Muscle layer of colon (tissue), 2 donors: Measurements from ENCODE around the gene MYH11.

ENCODE experiments used
- H3K27ac ChIP-seq: one replicate; pipeline ENCODE4 v1.7.0; 2013; ENCODE audit warnings: low read depth, mild to moderate bottlenecking, low read length, moderate library complexity
- H3K27me3 ChIP-seq, 2 donors: one replicate each; pipeline ENCODE4 v1.7.0; 2013; ENCODE audit warnings: low read length in 2 of 2, mild to moderate bottlenecking in 2 of 2; ENCODE audit not compliant: insufficient read depth in 2 of 2, control insufficient read depth in 1 of 2
- H3K36me3 ChIP-seq: one replicate; pipeline ENCODE4 v1.7.0; 2013; ENCODE audit warnings: mild to moderate bottlenecking, low read length; ENCODE audit not compliant: insufficient read depth
- H3K4me1 ChIP-seq: one replicate; pipeline ENCODE4 v1.7.0; 2013; ENCODE audit warnings: mild to moderate bottlenecking, low read length; ENCODE audit not compliant: insufficient read depth
- H3K4me3 ChIP-seq, 2 donors: one replicate each; pipeline ENCODE4 v1.7.0; 2013; ENCODE audit warnings: low read length in 2 of 2, low read depth in 1 of 2, mild to moderate bottlenecking in 1 of 2, moderate library complexity in 1 of 2
- H3K9ac ChIP-seq: one replicate; pipeline ENCODE4 v1.7.0; 2013; ENCODE audit warnings: low read length
- H3K9me3 ChIP-seq: one replicate; pipeline ENCODE4 v1.7.0; 2013; ENCODE audit warnings: mild to moderate bottlenecking, low read length
- donor health status: abdominal sarcoma.
- donor health status: Adenocarcinoma of cecum.

MYH11 gene

GRCh38 chr16:15723808-15724207 lies 133.0 kb downstream of the MYH11 start:
- H3K36me3 ChIP-seq: peaks cover 98% of the 10 kb centered on the region
- H3K9me3 ChIP-seq: no peaks in the 10 kb centered on the region
- no peak overlapping the region for H3K9ac ChIP-seq
- H3K27me3 ChIP-seq: no peaks in the 10 kb centered on the region
- no peak overlapping the region for H3K4me3 ChIP-seq
- peaks cover 23% of the 10 kb centered on the region for H3K4me1 ChIP-seq
- no peak overlapping the region for H3K27ac ChIP-seq

- Histone ChIP-seq H3K4me3 (no peak overlapping the region), H3K9me3 (no peaks in the 10 kb centered on the region), H3K36me3 (peaks cover 99% of the 10 kb centered on the region), H3K9ac (no peak overlapping the region), H3K4me1 (peaks cover 28% of the 10 kb centered on the region), H3K27me3 (no peaks in the 10 kb centered on the region), H3K27ac (no peak overlapping the region)
These were observed 135.8 kb downstream of the MYH11 start for GRCh38 chr16:15721018-15721417.

GRCh38 chr16:15716694-15717447 lies 140.0 kb downstream of the MYH11 start:
- Histone ChIP-seq H3K4me1 (peaks cover 17% of the 10 kb centered on the region), H3K9me3 (no peaks in the 10 kb centered on the region), H3K27ac (no peak overlapping the region), H3K36me3 (peaks cover 98% of the 10 kb centered on the region), H3K4me3 (no peak overlapping the region), H3K9ac (no peak overlapping the region), H3K27me3 (no peaks in the 10 kb centered on the region)

GRCh38 chr16:15715221-15715620 lies 141.6 kb downstream of the MYH11 start:
- Histone ChIP-seq H3K27ac (no peak overlapping the region), H3K36me3 (peaks cover 98% of the 10 kb centered on the region), H3K4me3 (no peak overlapping the region), H3K9ac (no peak overlapping the region), H3K4me1 (peaks cover 16% of the 10 kb centered on the region), H3K9me3 (no peaks in the 10 kb centered on the region), H3K27me3 (no peaks in the 10 kb centered on the region)

GRCh38 chr16:15714393-15715172 lies 142.2 kb downstream of the MYH11 start:
- Histone ChIP-seq H3K4me1 (peaks cover 14% of the 10 kb centered on the region), H3K36me3 (peaks cover 98% of the 10 kb centered on the region), H3K27me3 (no peaks in the 10 kb centered on the region)

GRCh38 chr16:15708997-15709396 lies 147.8 kb downstream of the MYH11 start:
- Histone ChIP-seq H3K4me1 (peaks cover 11% of the 10 kb centered on the region), H3K4me3 (no peak overlapping the region), H3K27ac (no peak overlapping the region), H3K36me3 (peaks cover 99% of the 10 kb centered on the region), H3K27me3 (no peaks in the 10 kb centered on the region), H3K9me3 (no peaks in the 10 kb centered on the region), H3K9ac (no peak overlapping the region)

More at GRCh38 chr16:15714393-15715172, 142.2 kb downstream of the MYH11 start:
- H3K9me3 ChIP-seq: no peaks in the 10 kb centered on the region
- no peak overlapping the region for H3K9ac ChIP-seq
- no peak overlapping the region for H3K27ac ChIP-seq
- H3K4me3 ChIP-seq: no peak overlapping the region

- Histone ChIP-seq H3K4me3 (no peak overlapping the region), H3K4me1 (peaks cover 11% of the 10 kb centered on the region), H3K36me3 (peaks cover 99% of the 10 kb centered on the region), H3K9ac (no peak overlapping the region), H3K27me3 (no peaks in the 10 kb centered on the region), H3K27ac (peak overlapping the region; percentile 19), H3K9me3 (no peaks in the 10 kb centered on the region)
These were observed 148.7 kb downstream of the MYH11 start for GRCh38 chr16:15708096-15708495.

- H3K4me1 ChIP-seq: peaks cover 11% of the 10 kb centered on the region
- no peaks in the 10 kb centered on the region for H3K9me3 ChIP-seq
- no peak overlapping the region for H3K9ac ChIP-seq
- H3K27me3 ChIP-seq: no peaks in the 10 kb centered on the region
- H3K36me3 ChIP-seq: peaks cover 96% of the 10 kb centered on the region
- H3K4me3 ChIP-seq: no peak overlapping the region
- H3K27ac ChIP-seq: no peak overlapping the region
These were observed 149.5 kb downstream of the MYH11 start for GRCh38 chr16:15707332-15707731.

GRCh38 chr16:15705064-15705565 lies 151.7 kb downstream of the MYH11 start:
- Histone ChIP-seq H3K4me1 (peaks cover 11% of the 10 kb centered on the region), H3K9ac (no peak overlapping the region), H3K27me3 (no peaks in the 10 kb centered on the region), H3K4me3 (no peak overlapping the region), H3K9me3 (no peaks in the 10 kb centered on the region), H3K27ac (peak overlapping the region; percentile 27), H3K36me3 (peaks cover 74% of the 10 kb centered on the region)

GRCh38 chr16:15704545-15704987 lies 152.3 kb downstream of the MYH11 start:
- Histone ChIP-seq H3K36me3 (peaks cover 72% of the 10 kb centered on the region), H3K4me3 (no peak overlapping the region), H3K4me1 (peaks cover 6% of the 10 kb centered on the region), H3K9me3 (no peaks in the 10 kb centered on the region), H3K27ac (peak overlapping the region; percentile 27), H3K27me3 (no peaks in the 10 kb centered on the region), H3K9ac (no peak overlapping the region)

- Histone ChIP-seq H3K9me3 (no peaks in the 10 kb centered on the region), H3K27me3 (no peaks in the 10 kb centered on the region), H3K27ac (peak overlapping the region; percentile 74), H3K4me3 (no peak overlapping the region), H3K36me3 (peaks cover 65% of the 10 kb centered on the region), H3K9ac (no peak overlapping the region), H3K4me1 (no peaks in the 10 kb centered on the region)
These were observed 153.6 kb downstream of the MYH11 start for GRCh38 chr16:15703029-15703736.
